ENCODE results near the gene RASSF4. TPM values are rescaled to one million over a fixed set of nuclear protein-coding genes. Genes with fewer than 3 reads are reported as not detected.

RASSF4 gene
- total RNA-seq, 3 donors from 2014 or later, result 20.0 to 50.6 (median 32.3) TPM

- ATAC-seq (no peak), DNase-seq (peak in 2 of 3 donors; percentile 1 to 37)
- Histone ChIP-seq H3K4me1 (ENCODE audit: low read depth) (no peaks in the 10 kb centered on the region), H3K4me3 (no peak overlapping the region), H3K9me3 (no peaks in the 10 kb centered on the region), H3K36me3 (ENCODE audit: low read depth) (no peaks in the 10 kb centered on the region)
- TF ChIP-seq, protein P1, sequence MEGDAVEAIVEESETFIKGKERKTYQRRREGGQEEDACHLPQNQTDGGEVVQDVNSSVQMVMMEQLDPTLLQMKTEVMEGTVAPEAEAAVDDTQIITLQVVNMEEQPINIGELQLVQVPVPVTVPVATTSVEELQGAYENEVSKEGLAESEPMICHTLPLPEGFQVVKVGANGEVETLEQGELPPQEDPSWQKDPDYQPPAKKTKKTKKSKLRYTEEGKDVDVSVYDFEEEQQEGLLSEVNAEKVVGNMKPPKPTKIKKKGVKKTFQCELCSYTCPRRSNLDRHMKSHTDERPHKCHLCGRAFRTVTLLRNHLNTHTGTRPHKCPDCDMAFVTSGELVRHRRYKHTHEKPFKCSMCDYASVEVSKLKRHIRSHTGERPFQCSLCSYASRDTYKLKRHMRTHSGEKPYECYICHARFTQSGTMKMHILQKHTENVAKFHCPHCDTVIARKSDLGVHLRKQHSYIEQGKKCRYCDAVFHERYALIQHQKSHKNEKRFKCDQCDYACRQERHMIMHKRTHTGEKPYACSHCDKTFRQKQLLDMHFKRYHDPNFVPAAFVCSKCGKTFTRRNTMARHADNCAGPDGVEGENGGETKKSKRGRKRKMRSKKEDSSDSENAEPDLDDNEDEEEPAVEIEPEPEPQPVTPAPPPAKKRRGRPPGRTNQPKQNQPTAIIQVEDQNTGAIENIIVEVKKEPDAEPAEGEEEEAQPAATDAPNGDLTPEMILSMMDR (IDR thresholded peaks at IDR 0.05), result no peak
- intact Hi-C loops (cut with DNase I, micrococcal nuclease), result no loop called here
Measured at GRCh38 chr10:44992070-44992731, 32.6 kb downstream of the RASSF4 start.

GRCh38 chr10:44992732-44993225, 33.2 kb downstream of the RASSF4 start:
- Histone ChIP-seq H3K4me3 (no peak overlapping the region), H3K36me3 (ENCODE audit: low read depth) (no peaks in the 10 kb centered on the region), H3K4me1 (ENCODE audit: low read depth) (no peaks in the 10 kb centered on the region), H3K9me3 (no peaks in the 10 kb centered on the region)
- DNase-seq (no peak), ATAC-seq (no peak)
- intact Hi-C loops (cut with DNase I, micrococcal nuclease), result no loop called here
- TF ChIP-seq, protein P1 (IDR thresholded peaks at IDR 0.05), result no peak

DNA sequence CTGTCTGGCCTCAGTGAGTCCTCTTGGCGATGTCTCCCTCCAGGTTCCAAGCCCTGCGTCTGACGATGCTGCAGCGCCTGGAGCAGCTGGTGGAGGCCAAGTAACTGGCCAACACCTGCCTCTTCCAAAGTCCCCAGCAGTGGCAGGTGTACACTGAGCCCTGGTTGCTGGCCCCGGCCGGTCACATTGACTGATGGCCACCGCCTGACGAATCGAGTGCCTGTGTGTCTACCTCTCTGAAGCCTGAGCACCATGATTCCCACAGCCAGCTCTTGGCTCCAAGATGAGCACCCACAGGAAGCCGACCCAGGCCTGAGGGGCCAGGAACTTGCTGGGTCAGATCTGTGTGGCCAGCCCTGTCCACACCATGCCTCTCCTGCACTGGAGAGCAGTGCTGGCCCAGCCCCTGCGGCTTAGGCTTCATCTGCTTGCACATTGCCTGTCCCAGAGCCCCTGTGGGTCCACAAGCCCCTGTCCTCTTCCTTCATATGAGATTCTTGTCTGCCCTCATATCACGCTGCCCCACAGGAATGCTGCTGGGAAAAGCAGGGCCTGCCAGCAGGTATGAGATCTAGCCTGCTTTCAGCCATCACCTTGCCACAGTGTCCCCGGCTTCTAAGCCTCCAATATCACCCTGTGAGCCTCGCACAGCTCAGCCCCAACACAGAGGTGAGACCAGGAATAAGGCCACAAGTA, 33.8 kb downstream of the RASSF4 start:
- Histone ChIP-seq H3K4me1 (ENCODE audit: low read depth) (no peaks in the 10 kb centered on the region), H3K36me3 (ENCODE audit: low read depth) (no peaks in the 10 kb centered on the region), H3K9me3 (no peaks in the 10 kb centered on the region), H3K4me3 (no peak overlapping the region)
- DNase-seq (peak in 2 of 3 donors; percentile 1 to 41), ATAC-seq (no peak)
- intact Hi-C loops (cut with DNase I, micrococcal nuclease), result no loop called here
- TF ChIP-seq, protein P1 (IDR thresholded peaks at IDR 0.05), result no peak

DNA sequence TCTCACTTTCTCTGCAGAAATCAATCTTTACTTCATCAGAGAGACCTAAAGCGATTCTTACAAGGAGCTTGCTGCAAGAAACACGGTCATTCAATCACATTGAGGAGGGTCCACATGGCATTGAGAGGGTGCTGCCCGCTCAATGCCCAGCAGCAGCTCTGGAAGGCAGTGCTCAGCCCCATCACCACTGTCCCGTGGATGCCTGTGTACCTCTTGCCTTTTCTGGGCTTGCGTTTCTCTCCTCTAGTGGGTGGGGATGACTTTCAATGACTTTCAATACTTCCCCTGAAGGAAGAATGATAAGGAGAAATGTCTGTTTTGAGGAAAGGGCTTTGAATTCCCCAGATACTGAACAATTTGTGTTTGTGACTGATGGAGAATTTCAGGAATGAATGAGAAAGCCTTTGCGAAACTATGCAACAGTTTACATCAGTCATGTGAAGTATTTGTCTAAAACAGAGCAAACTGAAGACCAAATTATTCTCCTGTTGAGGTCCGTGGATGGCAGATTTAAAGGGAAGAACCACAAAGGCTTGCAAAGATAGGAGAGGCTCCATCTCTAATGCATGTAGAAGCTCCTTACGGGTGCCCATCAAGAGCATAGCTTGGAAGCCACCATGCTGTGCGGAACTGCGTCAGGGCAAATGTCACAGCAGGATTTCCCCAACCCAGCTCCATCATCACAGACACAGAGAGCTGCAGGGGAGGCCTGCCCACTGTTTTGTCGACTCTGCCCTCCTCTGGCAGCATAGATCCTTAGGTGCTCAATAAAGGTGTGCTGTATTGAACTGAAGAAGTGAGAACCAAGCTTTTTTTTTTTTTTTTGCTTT, 34.5 kb downstream of the RASSF4 start:
- TF ChIP-seq, protein P1 (IDR thresholded peaks at IDR 0.05), result no peak
- H3K9me3 ChIP-seq, result no peaks in the 10 kb centered on the region
- no peak for DNase-seq
- intact Hi-C loops (cut with DNase I, micrococcal nuclease), result no loop called here
- no peak for ATAC-seq
- H3K36me3 ChIP-seq (ENCODE audit: low read depth), result no peaks in the 10 kb centered on the region
- H3K4me1 ChIP-seq (ENCODE audit: low read depth), result no peaks in the 10 kb centered on the region
- no peak overlapping the region for H3K4me3 ChIP-seq

DNA sequence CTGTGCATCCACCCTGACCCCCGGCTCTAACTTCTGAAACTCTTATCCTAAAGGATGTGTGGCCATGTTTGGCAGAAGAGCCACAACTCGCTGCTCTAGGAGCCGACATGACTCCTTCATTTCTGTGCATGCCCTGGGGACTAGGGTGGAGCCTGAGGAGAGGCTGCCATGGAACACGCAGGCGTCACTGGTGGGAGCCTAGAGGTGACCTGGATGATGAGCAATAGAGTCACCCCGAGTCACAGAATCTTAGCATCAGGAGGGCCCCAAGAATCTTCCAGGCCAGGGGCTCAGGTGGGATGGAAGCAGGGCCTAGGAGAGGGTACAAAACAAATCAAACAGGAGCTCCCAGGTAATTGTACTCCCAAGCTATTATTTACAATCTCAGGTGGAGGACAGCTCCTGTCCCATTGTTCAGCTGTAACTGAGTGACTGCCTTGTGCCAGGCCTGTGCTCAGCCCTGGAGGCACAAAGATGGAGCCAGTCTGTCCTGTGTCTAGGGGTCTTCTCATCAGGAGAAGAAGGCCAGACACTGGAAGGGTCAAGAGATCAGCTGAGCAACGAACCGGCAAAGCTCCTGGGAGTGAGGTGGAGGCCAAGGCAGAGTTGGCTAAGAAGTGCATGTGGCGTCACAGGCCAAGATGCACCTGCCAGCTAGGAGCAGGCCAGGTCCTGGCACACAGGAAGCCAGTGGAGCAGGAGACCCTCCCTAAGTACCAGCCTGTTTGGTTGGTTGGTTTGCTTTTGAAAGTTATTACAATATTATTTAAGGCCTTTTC, 35.3 kb downstream of the RASSF4 start:
- no peak for ATAC-seq
- Histone ChIP-seq H3K4me3 (no peak overlapping the region), H3K4me1 (ENCODE audit: low read depth) (no peaks in the 10 kb centered on the region), H3K9me3 (no peaks in the 10 kb centered on the region), H3K36me3 (ENCODE audit: low read depth) (no peaks in the 10 kb centered on the region)
- DNase-seq, result no peak
- TF ChIP-seq, protein P1 (IDR thresholded peaks at IDR 0.05), result no peak
- intact Hi-C loops (cut with DNase I, micrococcal nuclease), result no loop called here

Data from mucosa of descending colon (tissue), 3 donors.